H54 (cell line): Measurements from ENCODE around the gene CA10.

ENCODE experiments used
- DNase-seq: peaks from one replicate; pipeline ENCODE4 v3.0.0; 2011; ENCODE audit warnings: low spot score, mixed read lengths; ENCODE audit not compliant: insufficient read length
- FAIRE-seq: peaks from 3 replicates; lab custom pipeline; 2011; peaks lifted over from hg19 to GRCh38; lab: Jason Lieb, UNC
- POLR2A ChIP-seq: IDR thresholded peaks from 2 replicates; pipeline ENCODE4 v1.6.1; 2011; ENCODE audit warnings: low read depth, mild to moderate bottlenecking, low read length

CA10 gene

GRCh38 chr17:51937264-51937663, 221.2 kb downstream of the CA10 start:
- DNase-seq (no peak), FAIRE-seq (no peak)
- no peak for TF ChIP-seq POLR2A

DNA sequence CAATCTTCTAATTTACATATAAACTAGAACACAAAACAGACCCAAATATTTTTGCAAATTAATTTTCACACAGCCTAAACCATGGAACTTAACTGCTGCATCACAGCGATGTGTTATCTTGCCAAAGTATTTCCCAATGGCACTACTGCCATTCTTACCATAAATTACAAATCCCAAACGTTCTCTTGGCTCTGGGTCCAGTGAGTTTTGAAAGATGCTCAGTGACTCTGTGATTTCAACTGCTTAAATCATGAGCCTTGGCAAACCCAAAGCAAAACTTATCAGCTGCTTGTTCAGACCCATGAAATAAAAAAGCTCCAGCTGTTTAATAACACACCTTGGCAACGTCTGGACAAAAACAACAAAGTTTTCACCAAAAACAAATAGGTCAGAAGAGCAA, 223.0 kb downstream of the CA10 start:
- DNase-seq (no peak), FAIRE-seq (no peak)
- TF ChIP-seq POLR2A = no peak

GRCh38 chr17:51933647-51934046, 224.9 kb downstream of the CA10 start:
- FAIRE-seq (no peak), DNase-seq (no peak)
- TF ChIP-seq POLR2A = no peak

DNA sequence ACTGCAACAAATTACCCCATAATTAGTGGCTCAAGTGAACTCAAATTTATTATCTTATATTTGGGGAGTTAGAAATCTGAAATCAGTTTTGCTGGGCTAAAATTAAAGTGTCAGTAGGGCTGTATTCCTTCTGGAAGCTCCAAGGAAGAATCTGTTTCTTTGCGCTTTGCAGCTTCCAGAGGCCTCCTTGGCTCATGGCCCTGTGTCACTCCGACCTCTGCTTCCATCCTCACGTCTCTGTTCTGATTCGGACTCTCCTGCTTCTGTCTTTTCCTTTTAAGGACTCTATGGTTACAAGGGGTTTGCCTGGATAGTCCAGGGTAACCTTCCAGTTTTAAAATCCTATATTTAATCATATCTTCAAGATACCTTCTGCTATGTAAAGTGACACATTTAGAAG, 232.1 kb downstream of the CA10 start:
- no peak for TF ChIP-seq POLR2A
- no peak for FAIRE-seq
- no peak for DNase-seq

- FAIRE-seq = no peak
- TF ChIP-seq POLR2A = no peak
- DNase-seq = no peak
These were observed 237.0 kb downstream of the CA10 start for GRCh38 chr17:51921500-51921899.

DNA sequence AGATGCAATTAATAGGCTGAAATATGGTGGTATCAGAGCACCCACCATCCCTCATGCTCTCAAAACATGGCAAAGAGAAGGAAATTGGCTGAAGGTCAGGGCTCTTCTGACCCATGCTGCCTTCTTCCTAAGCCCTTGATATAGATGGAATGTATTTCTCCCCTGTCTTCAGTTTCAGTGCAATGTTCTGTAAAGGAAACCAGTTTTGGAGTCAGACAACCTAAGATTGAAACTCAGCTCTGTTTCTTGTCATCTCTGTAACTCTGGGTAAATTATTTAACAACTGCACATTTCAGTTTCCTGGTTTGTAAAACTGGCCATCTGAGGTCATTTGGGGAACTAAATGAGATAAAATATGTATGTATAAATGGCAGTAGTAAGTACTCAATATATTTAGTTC, 243.9 kb downstream of the CA10 start:
- no peak for TF ChIP-seq POLR2A
- DNase-seq (no peak), FAIRE-seq (no peak)

DNA sequence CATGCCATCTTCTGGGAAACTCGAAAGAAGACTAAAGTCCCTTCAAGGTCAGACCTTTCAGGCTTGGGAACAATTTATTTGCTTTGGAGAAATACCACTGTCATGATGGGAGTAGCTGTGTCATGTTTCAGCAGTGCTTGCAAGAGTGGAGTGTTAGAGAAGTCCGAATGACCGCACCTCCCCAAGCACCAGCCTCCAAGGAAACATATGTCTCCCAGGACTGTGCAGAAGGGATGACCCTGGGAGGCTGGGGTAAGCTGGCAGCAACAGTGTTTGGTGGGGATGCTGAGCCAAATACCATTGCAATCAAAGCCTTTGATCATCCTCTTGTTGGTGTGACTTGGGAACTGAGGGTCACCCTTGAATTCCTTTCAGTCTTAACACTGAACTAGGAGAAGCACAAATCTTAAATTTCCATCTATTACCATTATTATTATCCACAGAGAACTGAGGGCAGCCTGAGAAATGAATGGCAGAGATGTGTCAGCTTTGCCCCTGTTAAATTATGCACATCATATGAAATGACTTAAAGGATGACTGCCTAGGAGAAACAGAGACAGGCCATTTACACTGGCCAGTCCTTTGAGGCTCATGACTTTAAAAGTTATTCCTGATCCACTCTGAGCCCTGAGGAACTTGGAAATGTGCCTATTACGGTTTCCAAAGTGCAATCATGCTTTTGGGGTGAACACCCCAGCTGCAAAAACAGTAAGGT, 244.9 kb downstream of the CA10 start:
- no peak for TF ChIP-seq POLR2A
- no peak for DNase-seq
- FAIRE-seq = no peak

DNA sequence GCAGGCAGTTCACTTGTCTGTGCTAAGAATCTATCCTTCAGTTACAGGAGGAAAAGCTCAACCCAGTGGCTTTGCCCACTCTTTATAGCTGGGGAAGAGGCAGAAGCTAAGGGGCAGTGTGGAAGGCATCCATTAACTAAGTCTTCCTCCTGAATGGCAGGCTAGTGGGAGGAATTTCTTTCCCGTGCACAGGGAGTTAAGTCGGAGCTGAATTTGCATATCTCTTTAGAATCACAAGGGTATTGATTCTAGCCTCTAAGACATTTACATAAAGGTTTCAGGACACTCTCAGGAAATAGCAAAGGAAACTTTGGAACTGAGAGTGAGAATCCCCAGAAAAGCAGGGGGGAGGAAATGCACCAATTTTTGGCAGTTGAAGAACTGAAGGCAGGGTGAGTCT, 245.6 kb downstream of the CA10 start:
- DNase-seq (no peak), FAIRE-seq (no peak)
- no peak for TF ChIP-seq POLR2A

- DNase-seq (no peak), FAIRE-seq (no peak)
- TF ChIP-seq POLR2A = no peak
These were observed 247.3 kb downstream of the CA10 start for GRCh38 chr17:51911237-51911636.

DNA sequence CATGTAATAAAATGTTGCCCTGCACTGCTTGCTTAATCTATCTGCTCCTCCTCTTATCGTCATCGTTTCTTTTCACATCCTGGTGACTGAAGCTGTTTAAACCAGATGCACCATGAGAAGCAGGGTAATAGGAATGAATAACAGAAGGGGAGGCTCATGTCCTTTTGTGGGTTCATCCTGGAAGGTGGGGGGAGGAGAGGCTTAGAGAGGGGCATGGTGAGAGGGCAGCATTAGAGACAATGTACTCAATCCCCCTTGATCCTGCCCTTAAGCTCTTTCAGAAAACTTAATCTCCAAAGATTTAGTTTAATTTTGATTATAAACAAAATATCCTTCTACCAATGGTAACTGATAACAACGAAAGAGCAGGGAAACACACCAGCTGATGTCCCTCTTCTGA, 248.5 kb downstream of the CA10 start:
- FAIRE-seq = no peak
- DNase-seq = no peak

GRCh38 chr17:51908841-51909537, 249.5 kb downstream of the CA10 start:
- FAIRE-seq (no peak), DNase-seq (no peak)
- TF ChIP-seq POLR2A = no peak

More for the DNA sequence above, 248.5 kb downstream of the CA10 start:
- no peak for TF ChIP-seq POLR2A

- no peak for TF ChIP-seq POLR2A
- no peak for DNase-seq
- FAIRE-seq = no peak
These were observed 251.5 kb downstream of the CA10 start for GRCh38 chr17:51907041-51907440.

DNA sequence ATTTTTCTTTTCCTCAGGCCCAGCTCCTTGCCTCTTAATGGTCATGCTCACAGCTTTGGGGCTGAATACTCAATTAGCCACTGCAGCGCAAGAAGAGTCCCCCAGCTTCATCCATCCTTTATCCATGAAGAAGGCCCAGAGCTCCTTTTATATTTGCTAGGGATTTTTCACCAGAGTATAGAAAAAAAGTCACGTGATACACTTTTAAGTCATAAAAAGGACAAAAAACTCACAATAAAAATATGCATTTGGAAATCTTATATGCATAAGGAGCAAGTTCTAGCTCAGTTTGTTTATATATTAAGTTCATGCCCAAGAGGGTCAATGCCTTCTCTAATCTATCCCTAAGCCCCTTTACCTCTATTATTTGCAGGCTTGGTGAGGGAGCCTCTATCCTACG, 254.1 kb downstream of the CA10 start:
- TF ChIP-seq POLR2A = no peak
- DNase-seq = no peak
- FAIRE-seq = no peak

DNA sequence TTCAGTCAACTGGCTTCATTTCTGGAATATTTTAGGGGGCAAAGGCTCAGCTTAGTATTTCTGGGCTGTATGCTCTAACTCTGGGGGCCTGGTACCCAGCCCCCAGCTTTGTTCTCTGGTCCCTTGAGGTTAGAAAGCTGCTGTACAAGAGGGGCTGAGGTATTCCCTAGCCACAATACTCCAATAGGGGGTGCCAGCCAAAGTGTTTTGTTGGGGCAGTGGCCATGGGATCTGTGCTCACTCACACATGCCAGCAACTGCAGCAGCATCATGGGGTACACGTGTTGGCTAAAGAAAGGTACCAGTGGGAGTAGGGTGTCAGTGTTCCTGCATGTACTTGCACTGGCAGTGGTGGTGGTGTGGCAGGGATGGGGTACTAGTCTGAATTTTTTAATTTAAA, 257.3 kb downstream of the CA10 start:
- DNase-seq = no peak
- no peak for TF ChIP-seq POLR2A
- no peak for FAIRE-seq

- no peak for DNase-seq
These were observed 266.6 kb downstream of the CA10 start for GRCh38 chr17:51891936-51892335.

More at GRCh38 chr17:51891936-51892335, 266.6 kb downstream of the CA10 start:
- FAIRE-seq = no peak
- TF ChIP-seq POLR2A = no peak
